ENCODE results near the gene THAP9.

THAP9 gene

DNA sequence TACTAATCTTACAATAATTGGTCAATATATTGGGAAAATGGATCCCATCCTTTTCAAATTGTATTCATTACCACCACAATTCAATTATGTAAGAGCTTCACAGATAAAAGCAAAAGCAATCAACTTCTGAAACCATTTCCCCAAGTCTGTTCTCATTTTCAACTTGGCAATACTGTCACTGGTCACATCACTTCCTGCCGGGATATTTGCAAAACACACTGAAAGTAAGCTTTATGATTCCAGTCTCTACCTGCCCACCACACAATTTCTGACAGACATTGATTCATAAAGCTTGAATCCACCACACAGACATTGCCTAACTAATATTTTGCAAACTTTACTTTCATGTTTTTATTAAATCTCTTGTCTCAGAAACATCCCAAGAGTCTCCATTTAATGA, 56.5 kb downstream of the THAP9 start:
- Histone ChIP-seq H3K14ac (ENCODE audit: low read length) (no peak overlapping the region), H3K27ac (ENCODE audit: low read depth, low read length) (no peak overlapping the region), H3K79me2 (ENCODE audit: control insufficient read depth, insufficient read depth, low read length, poor library complexity) (no peaks in the 10 kb centered on the region), H2AFZ (ENCODE audit: insufficient read depth, low read length, poor library complexity) (no peak overlapping the region), H3K4me3 (ENCODE audit: low read depth, low read length) (no peak overlapping the region), H3K9ac (ENCODE audit: low read length) (no peak overlapping the region), H3K36me3 (ENCODE audit: control insufficient read depth in 1 of 2, insufficient read depth in 2 of 2, low read length in 2 of 2) (peaks cover 0 to 6% of the 10 kb centered on the region in 2 experiments), H3K4me1 (ENCODE audit: control insufficient read depth in 1 of 2, insufficient read depth in 2 of 2, low read length in 2 of 2) (no peaks in the 10 kb centered on the region), H2AK5ac (ENCODE audit: low read length) (no peak overlapping the region), H3K4ac (ENCODE audit: low read depth, low read length) (no peak overlapping the region), H3K79me1 (ENCODE audit: low read length) (no peaks in the 10 kb centered on the region), H3K9me3 (ENCODE audit: insufficient read depth, low read depth, low read length) (no peaks in the 10 kb centered on the region), H4K8ac (ENCODE audit: low read depth, low read length) (no peak overlapping the region), H4K12ac (ENCODE audit: low read depth, low read length) (no peak overlapping the region), H2BK120ac (ENCODE audit: insufficient read depth, low read length, poor library complexity) (no peak overlapping the region), H3K27me3 (ENCODE audit: insufficient read depth, low read length) (no peaks in the 10 kb centered on the region), H2BK5ac (ENCODE audit: low read depth, low read length, poor library complexity) (no peak overlapping the region), H3K23ac (ENCODE audit: low read length) (no peak overlapping the region), H2BK12ac (ENCODE audit: low read length) (no peak overlapping the region), H3K4me2 (ENCODE audit: low read length) (no peak overlapping the region), H4K91ac (ENCODE audit: low read depth, low read length) (no peak overlapping the region), H3K18ac (ENCODE audit: low read length) (no peak overlapping the region)
- no peak for DNase-seq
- WGBS (ENCODE audit: extremely low coverage, insufficient coverage, insufficient read length) = no CpG with 5 or more reads among the region's 1 CpG

DNA sequence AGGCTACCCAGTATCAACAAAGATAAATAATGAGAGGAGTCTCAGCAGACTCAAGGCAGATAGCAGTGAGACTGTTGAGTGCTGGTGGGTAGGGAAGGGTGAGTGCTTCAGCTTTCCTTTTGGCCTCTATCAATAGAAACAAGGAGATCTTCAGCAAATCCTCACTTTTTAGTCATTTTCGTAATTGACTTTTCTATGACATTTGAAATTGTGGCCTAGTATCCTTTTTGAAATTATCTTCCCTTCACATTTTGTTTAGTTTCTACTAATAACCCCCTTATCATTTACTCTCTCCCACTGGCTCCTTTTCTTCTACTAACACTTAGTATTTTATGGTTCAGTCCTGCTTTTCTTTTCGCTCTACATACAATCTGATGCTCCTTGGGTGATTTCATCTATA, 65.2 kb downstream of the THAP9 start:
- no CpG with 5 or more reads among the region's 2 CpGs for WGBS (ENCODE audit: extremely low coverage, insufficient coverage, insufficient read length)
- Histone ChIP-seq H3K9ac (ENCODE audit: low read length) (no peak overlapping the region), H3K4me3 (ENCODE audit: low read depth, low read length) (no peak overlapping the region), H2BK120ac (ENCODE audit: insufficient read depth, low read length, poor library complexity) (no peak overlapping the region), H3K79me2 (ENCODE audit: control insufficient read depth, insufficient read depth, low read length, poor library complexity) (no peaks in the 10 kb centered on the region), H3K27ac (ENCODE audit: low read depth, low read length) (no peak overlapping the region), H3K27me3 (ENCODE audit: insufficient read depth, low read length) (no peaks in the 10 kb centered on the region), H3K79me1 (ENCODE audit: low read length) (no peaks in the 10 kb centered on the region), H3K4ac (ENCODE audit: low read depth, low read length) (no peak overlapping the region), H3K9me3 (ENCODE audit: insufficient read depth, low read depth, low read length) (no peaks in the 10 kb centered on the region), H2AFZ (ENCODE audit: insufficient read depth, low read length, poor library complexity) (no peak overlapping the region), H3K18ac (ENCODE audit: low read length) (no peak overlapping the region), H3K4me2 (ENCODE audit: low read length) (no peak overlapping the region), H3K36me3 (ENCODE audit: control insufficient read depth in 1 of 2, insufficient read depth in 2 of 2, low read length in 2 of 2) (peaks cover 2 to 12% of the 10 kb centered on the region in 2 experiments), H4K8ac (ENCODE audit: low read depth, low read length) (no peak overlapping the region), H4K12ac (ENCODE audit: low read depth, low read length) (no peak overlapping the region), H2AK5ac (ENCODE audit: low read length) (no peak overlapping the region), H4K91ac (ENCODE audit: low read depth, low read length) (no peak overlapping the region), H3K4me1 (ENCODE audit: control insufficient read depth in 1 of 2, insufficient read depth in 2 of 2, low read length in 2 of 2) (no peaks in the 10 kb centered on the region), H3K23ac (ENCODE audit: low read length) (no peak overlapping the region), H2BK12ac (ENCODE audit: low read length) (no peak overlapping the region), H2BK5ac (ENCODE audit: low read depth, low read length, poor library complexity) (no peak overlapping the region), H3K14ac (ENCODE audit: low read length) (no peak overlapping the region)
- DNase-seq = no peak

GRCh38 chr4:82968972-82969371, 68.4 kb downstream of the THAP9 start:
- no CpG with 5 or more reads among the region's 4 CpGs for WGBS (ENCODE audit: extremely low coverage, insufficient coverage, insufficient read length)
- Histone ChIP-seq H3K4me3 (ENCODE audit: low read depth, low read length) (no peak overlapping the region), H3K27ac (ENCODE audit: low read depth, low read length) (no peak overlapping the region), H2BK12ac (ENCODE audit: low read length) (no peak overlapping the region), H4K8ac (ENCODE audit: low read depth, low read length) (no peak overlapping the region), H3K4me2 (ENCODE audit: low read length) (no peak overlapping the region), H2AFZ (ENCODE audit: insufficient read depth, low read length, poor library complexity) (no peak overlapping the region), H3K9me3 (ENCODE audit: insufficient read depth, low read depth, low read length) (no peaks in the 10 kb centered on the region), H2BK5ac (ENCODE audit: low read depth, low read length, poor library complexity) (no peak overlapping the region), H3K79me2 (ENCODE audit: control insufficient read depth, insufficient read depth, low read length, poor library complexity) (no peaks in the 10 kb centered on the region), H3K36me3 (ENCODE audit: control insufficient read depth in 1 of 2, insufficient read depth in 2 of 2, low read length in 2 of 2) (peaks cover 4 to 12% of the 10 kb centered on the region in 2 experiments), H3K4ac (ENCODE audit: low read depth, low read length) (no peak overlapping the region), H3K4me1 (ENCODE audit: control insufficient read depth in 1 of 2, insufficient read depth in 2 of 2, low read length in 2 of 2) (no peaks in the 10 kb centered on the region), H3K27me3 (ENCODE audit: insufficient read depth, low read length) (no peaks in the 10 kb centered on the region), H2AK5ac (ENCODE audit: low read length) (no peak overlapping the region), H3K18ac (ENCODE audit: low read length) (no peak overlapping the region), H2BK120ac (ENCODE audit: insufficient read depth, low read length, poor library complexity) (no peak overlapping the region), H4K12ac (ENCODE audit: low read depth, low read length) (no peak overlapping the region), H3K9ac (ENCODE audit: low read length) (no peak overlapping the region), H4K91ac (ENCODE audit: low read depth, low read length) (no peak overlapping the region), H3K14ac (ENCODE audit: low read length) (no peak overlapping the region), H3K79me1 (ENCODE audit: low read length) (no peaks in the 10 kb centered on the region), H3K23ac (ENCODE audit: low read length) (no peak overlapping the region)
- no peak for DNase-seq

DNA sequence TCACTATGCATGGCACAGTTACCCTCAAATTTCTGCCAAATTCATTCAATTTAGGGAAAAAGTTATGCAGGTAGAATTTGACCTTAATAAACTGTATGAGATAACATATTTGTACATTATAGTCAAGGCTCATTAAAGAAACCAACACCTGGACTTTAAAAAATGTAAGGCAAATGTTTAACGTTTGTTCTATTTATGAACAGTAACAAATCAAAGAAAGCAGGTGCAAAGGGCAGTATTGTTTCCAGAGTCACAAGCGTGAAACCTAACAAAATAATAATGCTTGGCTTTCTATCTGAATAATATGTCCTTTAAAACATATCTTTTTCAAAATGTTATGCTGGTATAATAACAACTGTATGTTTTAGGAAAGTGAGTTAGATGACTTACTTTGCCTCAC, 68.9 kb downstream of the THAP9 start:
- Histone ChIP-seq H2BK12ac (ENCODE audit: low read length) (no peak overlapping the region), H2BK120ac (ENCODE audit: insufficient read depth, low read length, poor library complexity) (no peak overlapping the region), H3K79me1 (ENCODE audit: low read length) (no peaks in the 10 kb centered on the region), H3K79me2 (ENCODE audit: control insufficient read depth, insufficient read depth, low read length, poor library complexity) (no peaks in the 10 kb centered on the region), H3K23ac (ENCODE audit: low read length) (no peak overlapping the region), H3K4me3 (ENCODE audit: low read depth, low read length) (no peak overlapping the region), H3K4me2 (ENCODE audit: low read length) (no peak overlapping the region), H3K18ac (ENCODE audit: low read length) (no peak overlapping the region), H3K27me3 (ENCODE audit: insufficient read depth, low read length) (no peaks in the 10 kb centered on the region), H3K4ac (ENCODE audit: low read depth, low read length) (no peak overlapping the region), H2BK5ac (ENCODE audit: low read depth, low read length, poor library complexity) (no peak overlapping the region), H3K14ac (ENCODE audit: low read length) (no peak overlapping the region), H3K9me3 (ENCODE audit: insufficient read depth, low read depth, low read length) (no peaks in the 10 kb centered on the region), H3K27ac (ENCODE audit: low read depth, low read length) (no peak overlapping the region), H4K8ac (ENCODE audit: low read depth, low read length) (no peak overlapping the region), H3K36me3 (ENCODE audit: control insufficient read depth in 1 of 2, insufficient read depth in 2 of 2, low read length in 2 of 2) (peaks cover 4 to 12% of the 10 kb centered on the region in 2 experiments), H3K4me1 (ENCODE audit: control insufficient read depth in 1 of 2, insufficient read depth in 2 of 2, low read length in 2 of 2) (no peaks in the 10 kb centered on the region), H2AK5ac (ENCODE audit: low read length) (no peak overlapping the region), H4K91ac (ENCODE audit: low read depth, low read length) (no peak overlapping the region), H2AFZ (ENCODE audit: insufficient read depth, low read length, poor library complexity) (no peak overlapping the region), H3K9ac (ENCODE audit: low read length) (no peak overlapping the region), H4K12ac (ENCODE audit: low read depth, low read length) (no peak overlapping the region)
- DNase-seq = no peak
- no CpG with 5 or more reads among the region's 2 CpGs for WGBS (ENCODE audit: extremely low coverage, insufficient coverage, insufficient read length)
